HepG2 (cell line): ENCODE data around the gene RANBP17. TPM values are rescaled to one million over a fixed set of nuclear protein-coding genes. Genes with fewer than 3 reads are reported as not detected.

Experiments
- ATAC-seq: fragments of 200-7000 bp; cut with Tn5 transposase; 3 replicates; pipeline ENCODE4 v1.9.1; 2020; ENCODE audit warnings: mild to moderate bottlenecking, moderate library complexity
- BruUV-seq: library from RNA; stranded (reverse); fragments of 400-500 nt; replicated peaks from 2 replicates; lab custom pipeline; 2021; lab: Mats Ljungman, UMichigan
- CTCF ChIA-PET: fragments of 300-600 bp; formaldehyde crosslinking; extraction: SDS; loops from one replicate; lab custom pipeline; 2021; ENCODE audit warnings: low total read pairs, inconsistent platforms, low intra/inter-chr PET ratio; lab: Yijun Ruan, JAX
- POLR2A ChIA-PET: fragments of 350-600 bp; sonication (Branson Sonifier 250); formaldehyde crosslinking; loops from one replicate; lab custom pipeline; 2020; ENCODE audit warnings: antibody characterized with exemption, inconsistent platforms; lab: Yijun Ruan, JAX
- DNase-seq: peaks from one replicate; pipeline ENCODE4 v3.0.0-alpha.2; 2015; ENCODE audit warnings: low spot score
- FAIRE-seq: peaks from 3 replicates; lab custom pipeline; 2011; peaks lifted over from hg19 to GRCh38; lab: Jason Lieb, UNC
- H2AFZ ChIP-seq: one replicate; pipeline ENCODE4 v1.6.1; 2011; ENCODE audit warnings: low read length, inconsistent platforms
- H3K27ac ChIP-seq: fragments of 300-600 bp; 3 replicates; pipeline ENCODE4 v1.8.0; 2011; ENCODE audit warnings: mixed run types, mild to moderate bottlenecking, mixed read lengths, low read length, inconsistent platforms; ENCODE audit not compliant: insufficient read depth; ENCODE audit errors: extremely low read length
- H3K27me3 ChIP-seq, 2 experiments: fragments of 200-600 bp in 1 of 2; 2 replicates in 1 of 2; 3 replicates in 1 of 2; pipeline versions ENCODE4 v1.6.0 to v1.8.0; 2011; ENCODE audit warnings: low read length in 2 of 2, mild to moderate bottlenecking in 2 of 2, moderate library complexity in 2 of 2, inconsistent platforms in 1 of 2; ENCODE audit not compliant: insufficient read depth in 2 of 2, control insufficient read depth in 1 of 2
- H3K36me3 ChIP-seq, 2 experiments: fragments of 200-600 bp in 1 of 2; replicated peaks in 1 of 2; 2 replicates in 1 of 2; 3 replicates in 1 of 2; pipeline versions ENCODE4 v1.5.1 to v1.8.0; 2011; ENCODE audit warnings: low read length in 2 of 2, inconsistent platforms in 1 of 2; ENCODE audit not compliant: insufficient read depth in 2 of 2, control insufficient read depth in 1 of 2
- H3K4me1 ChIP-seq: 2 replicates; pipeline ENCODE4 v1.5.1; 2012; ENCODE audit warnings: low read length, inconsistent platforms; ENCODE audit not compliant: insufficient read depth
- H3K4me2 ChIP-seq: 2 replicates; pipeline ENCODE4 v1.6.0; 2011; ENCODE audit warnings: low read depth, low read length, inconsistent platforms
- H3K4me3 ChIP-seq, 3 experiments: fragments of 200-600 bp in 1 of 3; sonication (generic), shearing (Covaris generic) in 1 of 3; replicated peaks in 1 of 3; 2 replicates each; pipeline ENCODE4 v1.5.1; 2011 to 2016; ENCODE audit warnings: low read length in 3 of 3, inconsistent platforms in 2 of 3, low read depth in 2 of 3, mild to moderate bottlenecking in 2 of 3, control low read depth in 1 of 3, mixed read lengths in 1 of 3; ENCODE audit not compliant: insufficient read depth in 1 of 3
- H3K79me2 ChIP-seq: one replicate; pipeline ENCODE4 v1.6.1; 2011; ENCODE audit warnings: low read length, inconsistent platforms; ENCODE audit not compliant: insufficient read depth
- H3K9ac ChIP-seq: 2 replicates; pipeline ENCODE4 v1.6.0; 2011; ENCODE audit warnings: mild to moderate bottlenecking, low read depth, low read length, inconsistent platforms; ENCODE audit not compliant: insufficient read depth
- H3K9me3 ChIP-seq: 2 replicates; pipeline ENCODE4 v1.5.1; 2012; ENCODE audit warnings: mild to moderate bottlenecking, low read length
- H4K20me1 ChIP-seq: 2 replicates; pipeline ENCODE4 v1.6.0; 2011; ENCODE audit warnings: inconsistent platforms, mild to moderate bottlenecking, low read length, moderate library complexity; ENCODE audit not compliant: insufficient read depth
- HNF1A ChIP-seq, 2 experiments: sonication (generic) in 1 of 2; formaldehyde crosslinking in 1 of 2; IDR thresholded peaks; 2 replicates each; pipeline versions ENCODE4 v1.4.0 to v1.6.1; 2016 to 2020; ENCODE audit warnings: borderline replicate concordance in 1 of 2, low read depth in 1 of 2, mild to moderate bottlenecking in 1 of 2, missing genetic modification reagents in 1 of 2
- PRDM10 ChIP-seq: sonication (generic); formaldehyde crosslinking; IDR thresholded peaks from 2 replicates; pipeline ENCODE4 v1.4.0; 2020; ENCODE audit warnings: low read depth, missing genetic modification reagents
- TCF12 ChIP-seq, 2 experiments: fragments of 450-650 bp in 1 of 2; sonication (generic) in 1 of 2; formaldehyde crosslinking in 1 of 2; IDR thresholded peaks; 2 replicates each; pipeline versions ENCODE4 v1.6.1 to v1.8.0; 2017 to 2022; ENCODE audit warnings: antibody characterized with exemption in 1 of 2, mild to moderate bottlenecking in 1 of 2, missing genetic modification reagents in 1 of 2, moderate library complexity in 1 of 2
- ZNF850 ChIP-seq: sonication (generic); formaldehyde crosslinking; conservative IDR thresholded peaks from 2 replicates; pipeline ENCODE4 v1.9.0; 2021; ENCODE audit warnings: mild to moderate bottlenecking, missing genetic modification reagents
- ZNF891 ChIP-seq: sonication (generic); formaldehyde crosslinking; IDR thresholded peaks from 2 replicates; pipeline ENCODE4 v1.5.0; 2020; ENCODE audit warnings: mild to moderate bottlenecking, missing genetic modification reagents
- WGBS: methylation state at CpG from one replicate; pipeline ENCODE4 v1.1.6; 2017; ENCODE audit warnings: low lambda C conversion rate; 5-methylcytosine and 5-hydroxymethylcytosine counted together
- in situ Hi-C: cut with HindIII; loops from 2 replicates; pipeline ENCODE4 v1.10.0; 2017; ENCODE audit warnings: low pct_unique_long_range_greater_than_20kb; ENCODE audit not compliant: extremely low pct_ligation_motif_present
- intact Hi-C: fragments of 100-400 bp; cut with micrococcal nuclease; formaldehyde crosslinking; loops from one replicate; pipeline ENCODE4 v1.10.0; 2022; ENCODE audit not compliant: unreplicated experiment
- polyA plus RNA-seq, 8 experiments: library from polyadenylated mRNA; depleted of rRNA in 3 of 8; stranded (reverse) in 7 of 8; unstranded in 1 of 8; fragments of >200 nt; fragmentation: Illumina TruSeq in 4 of 8; extraction: Trizol in 4 of 8; gene quantifications; 2 replicates each; pipeline versions ENCODE4 v1.2.1 to v1.2.3, GENCODE V29; 2011 to 2016; ENCODE audit warnings: low read depth in 4 of 8, missing spikeins in 1 of 8, mixed read lengths in 1 of 8; ENCODE audit not compliant: insufficient read depth in 1 of 8
- total RNA-seq, 5 experiments: library from RNA; depleted of rRNA; stranded (reverse); fragments of >200 nt; fragmentation: Illumina TruSeq; extraction: Trizol; gene quantifications; 2 replicates each; pipeline ENCODE4 v1.2.3, GENCODE V29; 2016; ENCODE audit warnings: low read depth in 1 of 5

Gene RANBP17
- total and polyA plus RNA-seq, 2 of the 13 experiments (the other 11 are each of a cell fraction or from before 2014, with no cell fraction given): not detected

GRCh38 chr5:170826117-170826516 lies 35.7 kb upstream of the RANBP17 start:
- FAIRE-seq (no peak), ATAC-seq (no peak)
- Histone ChIP-seq H3K9ac (no peak overlapping the region), H3K4me2 (no peak overlapping the region), H3K27ac (no peak overlapping the region), H3K9me3 (peaks cover 4% of the 10 kb centered on the region; the same call in 1 of the 2 replicates), H3K4me1 (no peaks in the 10 kb centered on the region)
- CTCF ChIA-PET: no interaction called here
- BruUV-seq: no TSS peak
- TF ChIP-seq PRDM10 (CRISPR knock-in tag) (no peak), ZNF850 (0 out of 2 replicates have a peak, but pooled peaks have one; percentile 46), ZNF891 (CRISPR knock-in tag) (no peak), HNF1A (IDR thresholded peaks at IDR 0.05; ENCODE audit: low read depth) (no peak), HNF1A (CRISPR knock-in tag; IDR thresholded peaks at IDR 0.05; ENCODE audit: borderline replicate concordance) (no peak), TCF12 (IDR thresholded peaks at IDR 0.05) (no peak), TCF12 (CRISPR knock-in tag; IDR thresholded peaks at IDR 0.05) (no peak)
- TF ChIP-seq, all 625 proteins: peak for 1
- POLR2A ChIA-PET: no interaction called here
- Histone ChIP-seq H2AFZ (no peak overlapping the region), H3K4me3 (no peak overlapping the region), H3K36me3 (no peaks in the 10 kb centered on the region), H3K27me3 (no peaks in the 10 kb centered on the region), H4K20me1 (no peaks in the 10 kb centered on the region), H3K79me2 (no peaks in the 10 kb centered on the region)
- in situ Hi-C loops (no loop called here), intact Hi-C loops (no loop called here)
- DNase-seq: no peak
- WGBS: 0% methylated on average over 2 of the region's 2 CpGs
